HG02970 (cell line): ENCODE data around the gene USP33.
"Not testable (repeated sequence)": the region's sequence is repeated elsewhere in the genome, so short reads cannot be mapped to it uniquely, and the experiment has no call there.

Experiments
- ATAC-seq: cut with Tn5 transposase; IDR thresholded peaks from one replicate; pipeline ENCODE4 v1.9.1; 2021; ENCODE audit warnings: mild to moderate bottlenecking, moderate library complexity, moderate number of reproducible peaks; ENCODE audit not compliant: unreplicated experiment, low FRiP score

The USP33 gene

DNA sequence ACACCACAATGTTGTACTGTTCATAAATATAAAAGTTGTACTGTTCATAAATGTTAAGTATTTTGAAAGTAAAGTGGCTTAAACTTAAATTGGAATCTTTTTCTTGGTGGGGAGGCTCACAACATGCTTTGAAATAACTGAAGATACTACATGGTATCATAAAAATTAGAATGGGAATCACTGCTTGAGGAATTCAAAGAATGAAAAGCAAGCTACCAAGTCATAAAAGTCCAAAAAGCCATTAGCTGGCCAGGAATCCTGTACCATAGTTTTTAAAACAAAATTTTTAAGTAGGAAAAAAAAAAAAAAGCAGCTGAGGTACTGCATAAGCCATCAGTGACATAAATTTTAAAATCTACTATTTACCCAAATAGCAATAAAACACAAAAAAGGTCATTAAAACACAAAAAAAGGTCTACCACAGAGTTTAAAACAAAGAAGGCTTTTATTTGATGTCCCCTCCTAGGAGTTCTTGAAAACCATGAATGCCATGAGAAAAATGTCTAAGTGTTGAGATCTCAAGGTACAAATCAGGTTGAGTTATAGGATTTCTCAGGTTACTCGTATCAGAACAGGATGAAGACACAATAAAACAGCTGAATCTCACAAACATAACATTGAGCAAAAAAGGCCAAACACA, 85.8 kb downstream of the USP33 start:
- ATAC-seq: no peak

DNA sequence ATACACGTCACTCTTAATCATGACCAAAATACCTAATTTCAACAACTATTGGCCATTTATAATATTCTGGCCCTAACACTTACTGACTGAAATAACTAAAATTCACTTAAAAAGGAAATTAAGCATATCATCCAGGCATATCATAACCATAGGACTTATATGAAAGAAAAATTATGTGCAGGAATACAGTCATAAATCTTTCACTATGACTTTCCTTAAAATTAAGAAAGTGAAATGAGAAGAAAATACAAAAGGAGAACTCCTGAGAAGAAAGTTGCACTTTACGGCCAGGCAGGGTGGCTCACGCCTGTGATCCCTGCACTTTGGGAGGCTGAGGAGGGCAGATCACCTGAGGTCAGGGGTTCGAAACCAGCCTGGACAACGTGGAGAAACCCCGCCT, 86.6 kb downstream of the USP33 start:
- no peak for ATAC-seq

DNA sequence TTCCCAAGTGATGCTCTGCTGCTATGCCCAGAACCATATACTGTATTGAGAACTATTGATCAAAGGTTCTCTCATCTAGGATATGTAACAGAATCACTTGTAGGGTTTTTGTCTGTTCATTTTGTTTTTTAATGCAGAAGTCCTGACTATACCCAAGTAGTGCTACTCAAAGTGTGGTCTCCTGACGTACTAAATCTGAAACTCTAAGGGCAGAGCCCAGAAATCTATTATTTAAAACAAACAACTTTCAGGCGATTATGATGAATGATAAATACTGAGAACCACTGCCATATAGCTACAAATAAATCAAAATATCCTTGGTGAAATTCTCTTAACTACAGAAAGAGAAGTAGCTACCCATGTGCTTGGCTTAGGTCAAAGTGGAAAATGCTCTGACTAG, 87.3 kb downstream of the USP33 start:
- no peak for ATAC-seq

DNA sequence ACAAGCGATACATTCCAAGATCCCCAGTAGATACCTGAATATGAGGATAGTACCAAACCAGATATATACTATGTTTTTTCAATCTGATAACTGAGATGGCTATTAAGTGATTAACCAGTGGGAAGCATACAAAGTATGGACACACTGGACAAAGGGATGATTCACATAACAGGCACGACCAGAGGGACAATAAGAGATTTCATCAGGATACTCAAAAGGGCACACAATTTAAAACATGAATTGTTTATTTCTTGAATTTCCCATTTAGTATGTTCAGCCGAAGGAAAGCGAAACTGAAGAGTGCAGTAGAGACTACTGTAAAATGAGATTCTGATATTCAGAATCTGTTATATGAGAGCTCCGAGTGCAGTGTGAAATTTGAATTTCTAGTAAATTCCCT, 87.8 kb downstream of the USP33 start:
- ATAC-seq: no peak

DNA sequence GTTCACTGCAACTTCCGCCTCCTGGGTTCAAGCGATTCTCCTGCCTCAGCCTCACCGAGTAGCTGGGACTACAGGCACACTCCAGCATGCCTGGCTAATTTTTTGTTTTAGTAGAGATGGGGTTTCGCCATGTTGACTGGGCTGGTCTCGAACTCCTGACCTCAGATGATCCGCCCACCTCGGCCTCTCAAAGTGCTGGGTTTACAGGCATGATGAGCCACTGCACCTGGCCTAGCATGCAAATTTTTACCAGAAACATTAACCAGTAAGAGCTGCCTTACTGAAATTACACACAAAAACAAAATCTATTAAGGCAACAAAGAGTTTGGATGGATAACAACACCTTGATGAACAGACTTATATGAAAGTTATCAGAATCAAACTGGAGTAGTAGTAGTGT, 89.3 kb downstream of the USP33 start:
- no peak for ATAC-seq

DNA sequence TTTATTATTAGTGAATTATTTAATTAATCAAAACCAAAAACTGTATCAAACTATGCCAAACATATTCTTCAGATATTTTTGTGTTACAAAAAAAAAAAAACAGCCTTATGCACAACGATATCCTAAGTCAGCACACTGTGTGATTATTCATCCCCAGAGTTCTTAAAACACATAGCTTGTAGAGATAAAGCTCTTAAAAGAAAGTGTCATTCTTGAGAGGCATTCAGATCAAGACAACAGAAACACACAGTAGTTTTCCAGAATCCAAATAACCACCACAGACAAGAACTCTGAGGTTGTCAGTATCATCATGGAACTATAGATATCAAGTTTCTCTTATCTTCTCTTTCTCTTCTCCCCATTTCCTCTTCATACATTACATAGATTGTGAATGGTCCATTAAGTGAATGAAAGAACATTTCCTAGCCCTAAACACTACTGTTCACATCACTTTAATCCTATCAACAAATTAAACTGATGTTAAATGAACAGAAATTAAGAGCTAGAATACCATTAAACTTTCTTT, 90.7 kb downstream of the USP33 start:
- no peak for ATAC-seq

DNA sequence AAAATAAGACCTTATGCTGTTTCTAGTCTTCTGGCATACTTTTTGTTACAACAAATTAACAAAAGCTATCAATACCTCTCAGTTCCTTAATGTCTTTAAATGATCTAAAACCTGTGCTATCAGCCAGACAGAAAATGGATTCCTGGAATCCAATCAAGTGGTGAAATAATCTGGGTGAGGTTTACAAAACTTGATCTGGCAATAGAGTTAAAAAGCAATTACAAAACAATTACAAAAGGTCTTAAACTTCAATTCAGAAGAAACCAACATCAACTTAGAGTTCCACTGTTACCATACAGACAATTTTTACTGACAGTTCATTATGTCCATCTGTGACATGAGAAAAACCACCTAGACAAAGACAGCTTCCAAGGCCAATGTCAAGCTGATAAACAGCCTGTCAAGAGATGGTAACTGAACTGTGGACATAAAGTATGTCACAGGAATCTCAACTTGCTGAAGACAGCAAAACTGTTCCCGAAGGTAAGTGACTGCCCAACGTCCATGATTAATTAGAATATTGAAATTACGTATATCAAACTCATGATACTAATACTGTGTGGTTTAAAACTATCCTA, 94.6 kb downstream of the USP33 start:
- no peak for ATAC-seq

DNA sequence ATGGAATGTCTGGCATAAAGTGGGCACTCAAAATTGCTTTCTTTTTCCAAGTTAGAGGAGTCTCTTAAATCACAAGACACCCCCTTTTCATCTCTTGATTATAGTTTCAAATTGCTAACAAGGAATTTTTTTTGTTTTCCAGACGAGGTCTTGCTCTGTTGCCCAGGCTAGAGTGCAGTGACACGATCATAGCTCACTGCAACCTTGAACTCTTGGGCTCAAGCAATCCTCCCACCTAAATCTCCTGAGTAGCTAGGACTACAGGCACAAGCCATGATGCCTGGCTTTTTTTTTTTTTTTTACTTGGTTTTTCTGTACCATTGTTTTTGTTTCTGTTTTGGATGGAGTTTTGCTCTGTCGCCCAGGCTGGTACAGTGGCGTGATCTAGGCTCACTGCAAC, 98.0 kb downstream of the USP33 start:
- no peak for ATAC-seq

DNA sequence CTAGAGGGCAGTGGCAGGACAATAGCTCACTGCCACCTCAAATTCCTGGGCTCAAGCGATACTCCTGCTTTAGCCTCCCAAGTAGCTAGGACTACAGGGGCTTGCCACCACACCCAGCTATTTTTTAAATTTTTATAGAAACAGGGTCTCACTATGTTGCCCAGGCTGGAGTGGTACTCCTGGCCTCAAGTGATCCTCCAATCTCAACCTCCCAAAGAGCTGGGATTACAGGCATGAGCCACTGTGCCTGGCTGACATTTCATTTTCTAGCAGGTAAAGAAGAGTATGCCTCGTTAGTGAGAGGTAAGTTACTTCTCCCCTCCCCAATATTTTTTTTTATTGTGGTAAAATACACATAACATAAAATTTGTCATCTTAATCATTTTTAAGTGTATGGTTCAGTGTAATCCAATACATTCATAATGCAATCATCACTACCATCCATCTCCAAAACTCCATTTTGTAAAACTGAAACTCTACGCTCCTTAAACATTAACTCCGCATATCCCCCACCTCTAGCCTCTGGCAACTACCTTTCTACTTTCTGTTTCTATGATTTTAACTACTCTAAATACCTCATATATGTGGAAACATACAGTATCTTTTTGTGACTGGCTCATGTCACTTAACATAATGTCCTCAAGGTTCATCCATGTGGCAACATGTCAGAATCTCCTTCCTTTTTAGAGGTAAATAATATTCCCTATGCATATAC, 99.6 kb downstream of the USP33 start:
- no peak for ATAC-seq

DNA sequence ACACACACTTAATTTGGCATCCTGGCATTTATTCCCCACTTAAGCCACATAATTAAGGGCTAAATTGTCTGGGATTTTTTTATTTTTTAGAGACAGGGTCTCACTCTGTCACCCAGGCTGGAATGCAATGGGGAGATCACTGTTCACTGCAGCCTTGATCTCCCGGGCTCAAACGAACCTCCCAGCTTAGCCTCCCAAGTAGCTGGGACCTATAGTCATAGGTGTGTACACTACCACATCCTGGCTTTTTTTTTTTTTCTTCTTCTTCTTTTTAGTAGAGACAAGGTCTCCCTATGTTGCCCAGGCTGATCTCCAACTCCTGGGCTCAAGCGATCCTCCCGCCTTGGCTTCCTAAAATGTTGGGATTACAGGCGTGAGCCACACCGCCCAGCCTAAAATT, 101.4 kb downstream of the USP33 start:
- no peak for ATAC-seq

DNA sequence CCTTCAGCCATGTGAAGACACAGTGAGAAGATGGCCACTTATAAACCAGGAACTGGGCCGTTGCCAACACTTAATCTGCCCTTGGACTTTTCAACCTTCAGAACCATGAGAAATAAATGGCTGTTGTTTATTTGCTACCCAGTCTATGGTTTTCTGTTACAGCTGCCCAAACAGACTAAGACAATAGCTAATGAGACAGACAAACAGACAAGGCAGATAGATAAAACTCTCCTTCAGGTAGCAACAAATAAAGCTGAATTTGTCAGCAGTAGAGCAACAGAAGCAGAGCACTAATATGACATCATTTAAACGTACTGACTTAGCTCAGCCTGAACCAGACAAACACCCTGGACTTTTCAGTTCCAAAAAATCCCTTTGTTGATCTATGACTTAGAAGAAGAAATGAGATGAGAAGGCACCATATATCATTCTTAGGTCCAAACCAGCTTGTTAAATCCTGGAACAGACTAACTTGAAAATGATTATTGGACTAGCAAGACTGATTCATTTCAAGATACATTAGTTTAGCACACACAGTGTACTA, 104.1 kb downstream of the USP33 start:
- no peak for ATAC-seq

DNA sequence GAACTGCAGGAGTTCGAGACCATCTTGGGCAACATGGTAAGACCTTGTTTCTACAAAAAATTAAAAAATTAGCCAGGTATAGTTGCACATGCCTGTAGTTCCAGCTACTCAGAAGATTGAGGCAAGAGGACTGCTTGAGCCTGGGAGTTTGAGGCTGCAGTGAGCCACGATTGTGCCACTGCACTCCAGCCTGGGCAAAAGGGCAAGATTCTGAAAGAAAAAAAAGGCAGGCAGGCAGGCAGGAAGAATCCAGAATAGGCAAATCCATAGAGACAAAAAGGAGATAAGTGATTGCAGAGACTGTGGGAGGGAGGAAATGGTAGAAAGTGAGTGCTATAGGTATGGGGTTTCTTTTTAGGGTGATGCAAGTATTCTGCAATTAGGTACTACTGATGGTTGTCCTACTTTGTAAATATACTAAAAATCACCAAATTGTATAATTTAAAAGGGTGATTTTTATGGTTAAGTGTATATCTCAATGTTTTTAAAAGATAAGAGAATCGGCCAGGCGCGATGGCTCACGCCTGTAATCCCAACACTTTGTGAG, 106.6 kb downstream of the USP33 start:
- ATAC-seq: no peak

DNA sequence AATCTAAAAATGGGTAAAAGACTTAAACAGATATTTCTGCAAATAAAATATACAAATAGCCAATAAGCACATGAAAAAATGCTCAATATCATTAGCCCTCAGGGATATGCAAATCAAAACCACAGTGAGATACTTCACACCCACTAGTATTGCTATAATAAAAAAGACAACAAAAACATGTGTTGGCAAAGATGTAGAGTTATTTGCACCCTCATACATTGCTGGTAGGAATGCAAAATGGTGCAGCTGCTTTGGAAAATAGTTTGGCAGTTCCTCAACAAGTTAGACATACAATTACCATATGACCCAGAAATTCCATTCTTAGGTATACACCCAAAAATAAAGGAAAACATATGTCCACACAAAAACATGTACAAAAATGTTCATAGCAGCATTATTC, 107.4 kb downstream of the USP33 start:
- ATAC-seq: no peak

DNA sequence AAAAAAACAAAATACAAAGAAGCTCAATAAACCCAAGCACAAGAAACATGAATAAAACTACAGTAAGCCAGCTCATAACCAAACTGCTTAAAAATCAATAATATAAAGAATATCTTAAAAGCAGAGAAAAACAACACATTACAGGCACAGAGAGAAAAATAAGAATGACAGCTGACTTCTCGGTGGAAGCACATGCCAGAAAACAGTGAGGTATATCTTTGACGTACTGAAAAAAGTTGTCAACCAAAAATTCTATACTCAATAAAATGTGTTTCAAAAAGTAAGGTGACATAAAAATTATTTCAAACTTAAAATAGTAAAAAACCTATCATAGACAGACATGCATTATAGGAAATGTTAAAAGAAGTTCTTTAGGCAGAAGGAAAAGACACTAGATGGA, 110.5 kb downstream of the USP33 start:
- no peak for ATAC-seq

DNA sequence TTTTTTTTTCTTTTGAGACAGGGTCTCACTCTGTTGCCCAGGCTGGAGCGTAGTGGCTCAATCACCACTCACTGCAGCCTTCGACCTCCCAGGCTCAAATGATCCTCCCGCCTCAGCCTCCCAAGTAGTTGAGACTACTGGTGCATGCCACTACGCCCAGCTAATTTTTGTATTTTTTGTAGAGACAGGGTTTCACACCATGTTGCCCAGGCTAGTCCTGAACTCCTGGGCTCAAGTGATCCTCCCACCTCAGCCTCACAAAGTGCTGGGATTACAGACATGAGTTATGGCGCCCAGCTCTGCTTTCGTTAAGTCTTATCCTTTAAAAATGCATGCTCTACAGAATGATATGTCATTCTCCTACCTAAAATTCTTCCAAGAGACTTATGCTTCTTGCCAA, 113.4 kb downstream of the USP33 start:
- not testable (repeated sequence) for ATAC-seq
